Natural killer cell (primary cell): ENCODE measurements around the gene VAMP4. TPM values are rescaled to one million over a fixed set of nuclear protein-coding genes. Genes with fewer than 3 reads are reported as not detected.

Source experiments
- ATAC-seq, 3 donors: fragments of 150-1000 bp in 2 of 3; fragments of 200-7000 bp in 1 of 3; cut with Tn5 transposase; 1 replicate in 1 of 3; 2 replicates in 2 of 3; pipeline ENCODE4 v1.10.0; 2021; ENCODE audit warnings: mild to moderate bottlenecking in 2 of 3, moderate library complexity in 2 of 3
- DNase-seq, 2 donors: peaks; one replicate each; pipeline versions ENCODE4 v3.0.0 to v3.0.0-alpha.2; 2013 to 2021; ENCODE audit warnings: mixed read lengths in 1 of 2
- H3K27ac ChIP-seq: one replicate; pipeline ENCODE4 v1.5.1; 2013; ENCODE audit warnings: mild to moderate bottlenecking, low read length
- H3K27me3 ChIP-seq: one replicate; pipeline ENCODE4 v1.6.1; 2013; ENCODE audit warnings: low read length; ENCODE audit not compliant: control insufficient read depth, insufficient read depth
- H3K36me3 ChIP-seq: one replicate; pipeline ENCODE4 v1.6.1; 2013; ENCODE audit warnings: low read length; ENCODE audit not compliant: control insufficient read depth, insufficient read depth
- H3K4me1 ChIP-seq: one replicate; pipeline ENCODE4 v1.6.1; 2013; ENCODE audit warnings: low read length; ENCODE audit not compliant: control insufficient read depth, insufficient read depth
- H3K4me3 ChIP-seq: one replicate; pipeline ENCODE4 v1.5.1; 2013; ENCODE audit warnings: low read length
- H3K9me3 ChIP-seq: one replicate; pipeline ENCODE4 v1.6.1; 2013; ENCODE audit warnings: low read length; ENCODE audit not compliant: control insufficient read depth, insufficient read depth
- H3K27ac Mint-ChIP-seq, 2 donors: one replicate each; pipeline ENCODE4 v1.8.0; 2022; ENCODE audit warnings: mild to moderate bottlenecking in 2 of 2, mixed read lengths in 2 of 2, moderate library complexity in 1 of 2
- H3K27me3 Mint-ChIP-seq, 2 donors: one replicate each; pipeline ENCODE4 v1.8.0; 2022; ENCODE audit warnings: low read depth in 2 of 2, mixed read lengths in 2 of 2
- H3K36me3 Mint-ChIP-seq: one replicate; pipeline ENCODE4 v1.8.0; 2022; ENCODE audit warnings: mixed read lengths
- H3K4me1 Mint-ChIP-seq, 2 donors: one replicate each; pipeline ENCODE4 v1.8.0; 2022; ENCODE audit warnings: mixed read lengths in 2 of 2
- H3K4me3 Mint-ChIP-seq: one replicate; pipeline ENCODE4 v1.8.0; 2022; ENCODE audit warnings: mild to moderate bottlenecking, moderate library complexity, mixed read lengths
- H3K9me3 Mint-ChIP-seq, 2 donors: one replicate each; pipeline ENCODE4 v1.8.0; 2022; ENCODE audit warnings: mixed read lengths in 2 of 2
- CTCF ChIP-seq: fragments of 200-600 bp; IDR thresholded peaks from one replicate; pipeline ENCODE4 v1.8.0; 2022; ENCODE audit warnings: antibody characterized with exemption
- WGBS: methylation state at CpG from one replicate; pipeline ENCODE4 v1.1.7; 2013; ENCODE audit warnings: missing lambda C conversion rate; ENCODE audit not compliant: insufficient coverage; 5-methylcytosine and 5-hydroxymethylcytosine counted together
- intact Hi-C: fragments of 100-400 bp; cut with micrococcal nuclease; formaldehyde crosslinking; loops from one replicate; pipeline ENCODE4 v1.14.2; 2022
- total RNA-seq, 4 donors: library from RNA; stranded (reverse); fragments of 120-200 nt in 1 of 4; gene quantifications; one replicate each; pipeline versions ENCODE4 v1.2.3 to v1.2.4, GENCODE V29; 2013 to 2022

The VAMP4 gene
- total RNA-seq, 3 donors from 2014 or later (not counting 1 experiment from before 2014, with no cell fraction given), result 17.5 to 24.2 (median 20.7) TPM

GRCh38 chr1:171654942-171655745 is 86.7 kb downstream of the VAMP4 start:
- no peaks in the 10 kb centered on the region for H3K36me3 ChIP-seq
- Mint-ChIP-seq H3K27me3 (peaks cover 37 to 61% of the 10 kb centered on the region in 2 donors), H3K27ac (no peak overlapping the region), H3K36me3 (no peaks in the 10 kb centered on the region), H3K4me1 (peaks cover 0 to 11% of the 10 kb centered on the region in 2 donors), H3K4me3 (peak overlapping the region; percentile 17), H3K9me3 (no peaks in the 10 kb centered on the region)
- no peaks in the 10 kb centered on the region for H3K27me3 ChIP-seq
- no peak overlapping the region for H3K27ac ChIP-seq
- intact Hi-C loops, result loop anchor here (2.0 to 5.0 kb wide), 2 partner anchors 86 to 332 kb away; no protein-coding TSS in a partner anchor
- no peaks in the 10 kb centered on the region for H3K9me3 ChIP-seq
- H3K4me1 ChIP-seq, result peaks cover 7% of the 10 kb centered on the region
- peak; percentile 47 for TF ChIP-seq CTCF
- no peak overlapping the region for H3K4me3 ChIP-seq
- 25% methylated on average over 24 of the region's 24 CpGs for WGBS
- DNase-seq (peak; percentile 59 to 69), ATAC-seq (peak; percentile 68 to 85 (median 69))

- Mint-ChIP-seq H3K4me1 (peaks cover 0 to 11% of the 10 kb centered on the region in 2 donors), H3K4me3 (no peak overlapping the region), H3K9me3 (no peaks in the 10 kb centered on the region), H3K27me3 (peaks cover 37 to 65% of the 10 kb centered on the region in 2 donors), H3K36me3 (no peaks in the 10 kb centered on the region), H3K27ac (no peak overlapping the region)
- Histone ChIP-seq H3K4me3 (no peak overlapping the region), H3K9me3 (no peaks in the 10 kb centered on the region), H3K27me3 (no peaks in the 10 kb centered on the region), H3K4me1 (peaks cover 7% of the 10 kb centered on the region), H3K36me3 (no peaks in the 10 kb centered on the region), H3K27ac (no peak overlapping the region)
- no peak for TF ChIP-seq CTCF
- intact Hi-C loops, result loop anchor here (2.0 to 5.0 kb wide), 2 partner anchors 86 to 333 kb away; no protein-coding TSS in a partner anchor
- DNase-seq (no peak), ATAC-seq (no peak)
- WGBS, result 70% methylated on average over 8 of the region's 8 CpGs
Observed at GRCh38 chr1:171654201-171654941, 87.5 kb downstream of the VAMP4 start.

GRCh38 chr1:171653796-171654195 is 88.1 kb downstream of the VAMP4 start:
- Mint-ChIP-seq H3K36me3 (no peaks in the 10 kb centered on the region), H3K27me3 (peaks cover 37 to 65% of the 10 kb centered on the region in 2 donors), H3K27ac (no peak overlapping the region), H3K4me3 (no peak overlapping the region), H3K4me1 (peaks cover 0 to 11% of the 10 kb centered on the region in 2 donors), H3K9me3 (no peaks in the 10 kb centered on the region)
- WGBS, result 100% methylated on average over 1 of the region's 1 CpG
- Histone ChIP-seq H3K27me3 (no peaks in the 10 kb centered on the region), H3K27ac (no peak overlapping the region), H3K9me3 (no peaks in the 10 kb centered on the region), H3K36me3 (no peaks in the 10 kb centered on the region), H3K4me3 (no peak overlapping the region), H3K4me1 (peaks cover 7% of the 10 kb centered on the region)
- intact Hi-C loops, result loop anchor here (2.0 to 5.0 kb wide), 2 partner anchors 87 to 334 kb away; no protein-coding TSS in a partner anchor
- ATAC-seq (no peak), DNase-seq (no peak)
- no peak for TF ChIP-seq CTCF
